Liver (tissue), 3 donors: ENCODE measurements around the gene DNM3.

Source experiments
- EGR1 ChIP-seq, 2 donors: IDR thresholded peaks; 2 replicates each; pipeline ENCODE4 v1.6.1; 2016 to 2018; ENCODE audit warnings: antibody characterized with exemption in 2 of 2, low read depth in 2 of 2
- JUND ChIP-seq, 2 donors: IDR thresholded peaks; 2 replicates each; pipeline ENCODE4 v1.6.1; 2016; ENCODE audit warnings: antibody characterized with exemption in 2 of 2
- NR2F2 ChIP-seq: IDR thresholded peaks from 2 replicates; pipeline ENCODE4 v1.6.1; 2016; ENCODE audit warnings: antibody characterized with exemption
- SP1 ChIP-seq: IDR thresholded peaks from 2 replicates; pipeline ENCODE4 v1.6.1; 2018; ENCODE audit warnings: antibody characterized with exemption, mild to moderate bottlenecking
- TAF1 ChIP-seq: conservative IDR thresholded peaks from 2 replicates; pipeline ENCODE4 v1.6.1; 2016; ENCODE audit warnings: antibody characterized with exemption, mild to moderate bottlenecking
- YY1 ChIP-seq: IDR thresholded peaks from 2 replicates; pipeline ENCODE4 v1.6.1; 2016; ENCODE audit warnings: antibody characterized with exemption, mild to moderate bottlenecking
- TF ChIP-seq, protein P1 (sequence below): fragments of 150-350 bp; IDR thresholded peaks from 2 replicates; pipeline ENCODE4 v1.5.1; 2017; ENCODE audit warnings: improper control_type of control experiment, low read depth, low read length; ENCODE audit not compliant: missing input control
- TF ChIP-seq, protein P2 (sequence below): IDR thresholded peaks from 2 replicates; pipeline ENCODE4 v1.6.1; 2016; ENCODE audit warnings: antibody characterized with exemption
- TF ChIP-seq, protein P3 (sequence below): IDR thresholded peaks from 2 replicates; pipeline ENCODE4 v1.6.1; 2016; ENCODE audit warnings: antibody characterized with exemption
- TF ChIP-seq, protein P4 (sequence below): IDR thresholded peaks from 2 replicates; pipeline ENCODE4 v1.6.1; 2016; ENCODE audit warnings: antibody characterized with exemption
- TF ChIP-seq, protein P5 (sequence below): IDR thresholded peaks from 2 replicates; pipeline ENCODE4 v1.6.1; 2016; ENCODE audit warnings: antibody characterized with exemption, mild to moderate bottlenecking
- donor health status: healthy.
- donor health status: healthy.

DNA sequence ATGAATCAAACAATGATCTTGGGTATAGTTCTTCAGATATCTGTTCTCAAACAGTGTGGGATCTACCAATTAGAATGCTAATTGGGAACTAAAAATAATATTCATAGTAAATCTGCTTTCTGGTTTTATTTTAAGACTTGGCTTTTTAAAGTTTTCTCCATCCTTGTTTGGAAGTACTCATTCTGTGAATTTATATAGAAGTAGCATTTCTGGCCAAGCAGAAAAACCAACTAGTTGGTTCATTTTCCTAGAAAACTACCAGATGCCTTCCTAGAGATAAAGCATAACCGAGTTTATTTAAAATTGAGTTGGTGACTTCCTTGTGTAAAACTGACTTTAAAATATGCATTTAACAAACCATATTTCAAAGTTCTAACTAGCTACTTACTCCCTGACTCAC is 48.8 kb downstream of the DNM3 start:
- TF ChIP-seq, protein P1, sequence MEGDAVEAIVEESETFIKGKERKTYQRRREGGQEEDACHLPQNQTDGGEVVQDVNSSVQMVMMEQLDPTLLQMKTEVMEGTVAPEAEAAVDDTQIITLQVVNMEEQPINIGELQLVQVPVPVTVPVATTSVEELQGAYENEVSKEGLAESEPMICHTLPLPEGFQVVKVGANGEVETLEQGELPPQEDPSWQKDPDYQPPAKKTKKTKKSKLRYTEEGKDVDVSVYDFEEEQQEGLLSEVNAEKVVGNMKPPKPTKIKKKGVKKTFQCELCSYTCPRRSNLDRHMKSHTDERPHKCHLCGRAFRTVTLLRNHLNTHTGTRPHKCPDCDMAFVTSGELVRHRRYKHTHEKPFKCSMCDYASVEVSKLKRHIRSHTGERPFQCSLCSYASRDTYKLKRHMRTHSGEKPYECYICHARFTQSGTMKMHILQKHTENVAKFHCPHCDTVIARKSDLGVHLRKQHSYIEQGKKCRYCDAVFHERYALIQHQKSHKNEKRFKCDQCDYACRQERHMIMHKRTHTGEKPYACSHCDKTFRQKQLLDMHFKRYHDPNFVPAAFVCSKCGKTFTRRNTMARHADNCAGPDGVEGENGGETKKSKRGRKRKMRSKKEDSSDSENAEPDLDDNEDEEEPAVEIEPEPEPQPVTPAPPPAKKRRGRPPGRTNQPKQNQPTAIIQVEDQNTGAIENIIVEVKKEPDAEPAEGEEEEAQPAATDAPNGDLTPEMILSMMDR: no peak
- no peak for TF ChIP-seq TAF1
- TF ChIP-seq, protein P2, sequence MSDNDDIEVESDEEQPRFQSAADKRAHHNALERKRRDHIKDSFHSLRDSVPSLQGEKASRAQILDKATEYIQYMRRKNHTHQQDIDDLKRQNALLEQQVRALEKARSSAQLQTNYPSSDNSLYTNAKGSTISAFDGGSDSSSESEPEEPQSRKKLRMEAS: no peak
- TF ChIP-seq, protein P3, sequence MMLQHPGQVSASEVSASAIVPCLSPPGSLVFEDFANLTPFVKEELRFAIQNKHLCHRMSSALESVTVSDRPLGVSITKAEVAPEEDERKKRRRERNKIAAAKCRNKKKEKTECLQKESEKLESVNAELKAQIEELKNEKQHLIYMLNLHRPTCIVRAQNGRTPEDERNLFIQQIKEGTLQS: no peak
- TF ChIP-seq JUND (IDR thresholded peaks at IDR 0.05): no peak
- TF ChIP-seq, protein P4, sequence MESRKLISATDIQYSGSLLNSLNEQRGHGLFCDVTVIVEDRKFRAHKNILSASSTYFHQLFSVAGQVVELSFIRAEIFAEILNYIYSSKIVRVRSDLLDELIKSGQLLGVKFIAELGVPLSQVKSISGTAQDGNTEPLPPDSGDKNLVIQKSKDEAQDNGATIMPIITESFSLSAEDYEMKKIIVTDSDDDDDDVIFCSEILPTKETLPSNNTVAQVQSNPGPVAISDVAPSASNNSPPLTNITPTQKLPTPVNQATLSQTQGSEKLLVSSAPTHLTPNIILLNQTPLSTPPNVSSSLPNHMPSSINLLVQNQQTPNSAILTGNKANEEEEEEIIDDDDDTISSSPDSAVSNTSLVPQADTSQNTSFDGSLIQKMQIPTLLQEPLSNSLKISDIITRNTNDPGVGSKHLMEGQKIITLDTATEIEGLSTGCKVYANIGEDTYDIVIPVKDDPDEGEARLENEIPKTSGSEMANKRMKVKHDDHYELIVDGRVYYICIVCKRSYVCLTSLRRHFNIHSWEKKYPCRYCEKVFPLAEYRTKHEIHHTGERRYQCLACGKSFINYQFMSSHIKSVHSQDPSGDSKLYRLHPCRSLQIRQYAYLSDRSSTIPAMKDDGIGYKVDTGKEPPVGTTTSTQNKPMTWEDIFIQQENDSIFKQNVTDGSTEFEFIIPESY: no peak
- no peak for TF ChIP-seq NR2F2
- TF ChIP-seq, protein P5, sequence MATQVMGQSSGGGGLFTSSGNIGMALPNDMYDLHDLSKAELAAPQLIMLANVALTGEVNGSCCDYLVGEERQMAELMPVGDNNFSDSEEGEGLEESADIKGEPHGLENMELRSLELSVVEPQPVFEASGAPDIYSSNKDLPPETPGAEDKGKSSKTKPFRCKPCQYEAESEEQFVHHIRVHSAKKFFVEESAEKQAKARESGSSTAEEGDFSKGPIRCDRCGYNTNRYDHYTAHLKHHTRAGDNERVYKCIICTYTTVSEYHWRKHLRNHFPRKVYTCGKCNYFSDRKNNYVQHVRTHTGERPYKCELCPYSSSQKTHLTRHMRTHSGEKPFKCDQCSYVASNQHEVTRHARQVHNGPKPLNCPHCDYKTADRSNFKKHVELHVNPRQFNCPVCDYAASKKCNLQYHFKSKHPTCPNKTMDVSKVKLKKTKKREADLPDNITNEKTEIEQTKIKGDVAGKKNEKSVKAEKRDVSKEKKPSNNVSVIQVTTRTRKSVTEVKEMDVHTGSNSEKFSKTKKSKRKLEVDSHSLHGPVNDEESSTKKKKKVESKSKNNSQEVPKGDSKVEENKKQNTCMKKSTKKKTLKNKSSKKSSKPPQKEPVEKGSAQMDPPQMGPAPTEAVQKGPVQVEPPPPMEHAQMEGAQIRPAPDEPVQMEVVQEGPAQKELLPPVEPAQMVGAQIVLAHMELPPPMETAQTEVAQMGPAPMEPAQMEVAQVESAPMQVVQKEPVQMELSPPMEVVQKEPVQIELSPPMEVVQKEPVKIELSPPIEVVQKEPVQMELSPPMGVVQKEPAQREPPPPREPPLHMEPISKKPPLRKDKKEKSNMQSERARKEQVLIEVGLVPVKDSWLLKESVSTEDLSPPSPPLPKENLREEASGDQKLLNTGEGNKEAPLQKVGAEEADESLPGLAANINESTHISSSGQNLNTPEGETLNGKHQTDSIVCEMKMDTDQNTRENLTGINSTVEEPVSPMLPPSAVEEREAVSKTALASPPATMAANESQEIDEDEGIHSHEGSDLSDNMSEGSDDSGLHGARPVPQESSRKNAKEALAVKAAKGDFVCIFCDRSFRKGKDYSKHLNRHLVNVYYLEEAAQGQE: no peak
- TF ChIP-seq YY1: no peak
- no peak for TF ChIP-seq EGR1 (IDR thresholded peaks at IDR 0.05; ENCODE audit: low read depth in 2 of 2)
- no peak for TF ChIP-seq SP1
